ENCODE measurements around the gene FAM83G. TPM values are rescaled to one million over a fixed set of nuclear protein-coding genes. Genes with fewer than 3 reads are reported as not detected.

FAM83G gene
- polyA plus RNA-seq, 1 of the 3 experiments (the other 2 are of a cell fraction), result 6.5 TPM

DNA sequence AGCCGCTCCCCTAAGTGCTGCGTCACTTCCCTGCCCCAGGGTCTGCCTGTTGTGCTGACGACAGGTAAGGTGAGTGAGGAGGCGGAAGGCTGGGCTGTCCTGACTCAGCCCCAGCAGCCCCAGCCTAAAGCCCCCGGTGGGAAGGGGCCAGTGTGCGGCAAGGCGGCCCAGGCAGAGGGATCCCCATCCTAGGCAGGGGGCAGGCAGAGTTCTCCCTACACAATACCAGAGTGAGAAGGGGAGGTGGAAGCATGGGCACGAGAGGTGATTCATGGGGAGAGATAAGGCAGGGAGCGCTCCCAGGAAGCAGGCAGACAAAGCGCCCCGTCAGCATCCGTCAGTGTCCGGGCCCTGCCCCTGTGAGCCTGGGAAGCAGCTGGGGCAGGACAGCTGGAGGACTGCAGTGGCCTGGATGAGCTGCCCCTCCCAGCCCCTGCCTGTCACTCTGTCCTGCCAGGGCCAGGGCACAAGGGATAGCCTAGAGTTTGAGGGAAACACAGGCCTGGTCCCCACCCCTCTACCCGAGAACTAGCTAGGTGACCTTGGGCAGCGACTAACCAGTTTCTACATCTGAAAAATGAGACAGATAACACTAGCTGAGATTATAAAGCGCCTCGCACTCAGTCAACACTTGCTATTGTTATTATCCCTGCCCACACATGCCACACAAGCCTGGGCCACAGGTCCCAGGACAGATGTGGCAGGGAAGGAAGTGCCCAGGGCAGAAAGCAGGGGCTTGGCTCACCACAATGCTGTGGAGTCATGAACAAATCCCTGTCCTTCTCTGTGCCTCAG lies 3.8 kb downstream of the FAM83G start (continued):
- TF ChIP-seq SMC3 (IDR thresholded peaks at IDR 0.05; ENCODE audit: low read depth, low read length), result no peak
- TF ChIP-seq GATA2 (CRISPR knock-in tag; IDR thresholded peaks at IDR 0.05), result no peak
- TF ChIP-seq, protein P1, sequence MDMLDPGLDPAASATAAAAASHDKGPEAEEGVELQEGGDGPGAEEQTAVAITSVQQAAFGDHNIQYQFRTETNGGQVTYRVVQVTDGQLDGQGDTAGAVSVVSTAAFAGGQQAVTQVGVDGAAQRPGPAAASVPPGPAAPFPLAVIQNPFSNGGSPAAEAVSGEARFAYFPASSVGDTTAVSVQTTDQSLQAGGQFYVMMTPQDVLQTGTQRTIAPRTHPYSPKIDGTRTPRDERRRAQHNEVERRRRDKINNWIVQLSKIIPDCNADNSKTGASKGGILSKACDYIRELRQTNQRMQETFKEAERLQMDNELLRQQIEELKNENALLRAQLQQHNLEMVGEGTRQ (IDR thresholded peaks at IDR 0.05; ENCODE audit: borderline replicate concordance, low read depth, low read length), result no peak

DNA sequence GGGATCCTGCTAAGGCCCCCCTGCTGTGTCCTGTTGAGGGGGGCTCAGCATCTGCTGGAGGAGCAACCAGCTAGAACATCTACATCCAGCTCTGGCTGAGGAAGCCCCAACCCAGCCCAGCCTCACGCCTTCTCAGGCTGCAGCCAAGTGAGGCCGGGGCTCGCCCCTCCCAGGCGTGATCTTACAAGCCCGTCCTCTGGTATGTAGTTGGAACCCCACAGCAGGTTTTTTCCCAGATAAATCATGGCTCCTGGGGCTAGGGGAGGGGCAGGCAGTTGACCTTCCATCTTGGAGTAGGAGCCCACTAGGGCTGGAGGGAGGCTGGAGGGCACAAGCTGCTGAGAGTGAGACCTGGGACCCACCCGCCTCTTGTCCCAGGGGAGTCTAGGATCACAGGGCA lies 4.7 kb downstream of the FAM83G start:
- ChIA-PET CTCF (interaction anchor here (1.4 to 3.2 kb wide), 2 partner anchors 17 to 39 kb away, joined by 3 to 14 read pairs; no protein-coding TSS in a partner anchor), POLR2A (no interaction called here)
- no peak for DNase-seq
- Histone ChIP-seq H3K9me2 (no peaks in the 10 kb centered on the region), H3F3A (replicated peaks; ENCODE audit: insufficient read depth) (no peaks in the 10 kb centered on the region), H3K9ac (no peak overlapping the region), H3K27me3 (ENCODE audit: insufficient read depth) (no peaks in the 10 kb centered on the region), H3K4me3 (ENCODE audit: low read depth in 2 of 2, low read length in 1 of 2) (no peak overlapping the region), H3K4me2 (no peak overlapping the region), H2AFZ (ENCODE audit: low read depth) (no peak overlapping the region), H3K27ac (ENCODE audit: low read depth in 2 of 2, low read length in 1 of 2) (no peak overlapping the region), H3K4me1 (ENCODE audit: control insufficient read depth in 1 of 2, insufficient read depth in 2 of 2, low read depth in 1 of 2, low read length in 1 of 2) (peaks cover 8 to 11% of the 10 kb centered on the region in 2 experiments; a peak in 2 of 4 replicates), H4K20me1 (ENCODE audit: insufficient read depth) (no peaks in the 10 kb centered on the region), H3K36me3 (replicated peaks in 1 of 2; ENCODE audit: control insufficient read depth in 1 of 2, insufficient read depth in 2 of 2, low read length in 1 of 2) (peaks cover 4 to 16% of the 10 kb centered on the region in 2 experiments), H3K9me3 (peaks cover 13% of the 10 kb centered on the region; the same call in 1 of the 2 replicates), H3K79me2 (ENCODE audit: insufficient read depth) (peaks cover 85% of the 10 kb centered on the region)
- no peak for TF ChIP-seq GATA2 (CRISPR knock-in tag; IDR thresholded peaks at IDR 0.05)
- TF ChIP-seq, protein P2, sequence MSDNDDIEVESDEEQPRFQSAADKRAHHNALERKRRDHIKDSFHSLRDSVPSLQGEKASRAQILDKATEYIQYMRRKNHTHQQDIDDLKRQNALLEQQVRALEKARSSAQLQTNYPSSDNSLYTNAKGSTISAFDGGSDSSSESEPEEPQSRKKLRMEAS (IDR thresholded peaks at IDR 0.05; ENCODE audit: low read depth), result no peak
- no peak for TF ChIP-seq RCOR1 (IDR thresholded peaks at IDR 0.05; ENCODE audit: low read length)
- TF ChIP-seq, protein P3, sequence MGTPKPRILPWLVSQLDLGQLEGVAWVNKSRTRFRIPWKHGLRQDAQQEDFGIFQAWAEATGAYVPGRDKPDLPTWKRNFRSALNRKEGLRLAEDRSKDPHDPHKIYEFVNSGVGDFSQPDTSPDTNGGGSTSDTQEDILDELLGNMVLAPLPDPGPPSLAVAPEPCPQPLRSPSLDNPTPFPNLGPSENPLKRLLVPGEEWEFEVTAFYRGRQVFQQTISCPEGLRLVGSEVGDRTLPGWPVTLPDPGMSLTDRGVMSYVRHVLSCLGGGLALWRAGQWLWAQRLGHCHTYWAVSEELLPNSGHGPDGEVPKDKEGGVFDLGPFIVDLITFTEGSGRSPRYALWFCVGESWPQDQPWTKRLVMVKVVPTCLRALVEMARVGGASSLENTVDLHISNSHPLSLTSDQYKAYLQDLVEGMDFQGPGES (IDR thresholded peaks at IDR 0.05; ENCODE audit: low read depth, low read length), result no peak
- TF ChIP-seq, protein P4, sequence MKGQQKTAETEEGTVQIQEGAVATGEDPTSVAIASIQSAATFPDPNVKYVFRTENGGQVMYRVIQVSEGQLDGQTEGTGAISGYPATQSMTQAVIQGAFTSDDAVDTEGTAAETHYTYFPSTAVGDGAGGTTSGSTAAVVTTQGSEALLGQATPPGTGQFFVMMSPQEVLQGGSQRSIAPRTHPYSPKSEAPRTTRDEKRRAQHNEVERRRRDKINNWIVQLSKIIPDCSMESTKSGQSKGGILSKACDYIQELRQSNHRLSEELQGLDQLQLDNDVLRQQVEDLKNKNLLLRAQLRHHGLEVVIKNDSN (IDR thresholded peaks at IDR 0.05; ENCODE audit: borderline replicate concordance, low read depth), result no peak
- no peak for TF ChIP-seq GABPA (IDR thresholded peaks at IDR 0.05; ENCODE audit: low read depth)
- TF ChIP-seq JUND (IDR thresholded peaks at IDR 0.05), result no peak
- TF ChIP-seq EZH2phosphoT487 (IDR thresholded peaks at IDR 0.05; ENCODE audit: borderline replicate concordance, low read depth), result no peak
- WGBS (ENCODE audit: low lambda C conversion rate), result 100% methylated on average over 2 of the region's 6 CpGs

Measured in SK-N-SH (cell line).